EL (cell line): ENCODE results near the gene PARD3.

Source experiments
- DNase-seq: peaks from one replicate; pipeline ENCODE4 v3.0.0-alpha.2; 2016

The PARD3 gene

DNA sequence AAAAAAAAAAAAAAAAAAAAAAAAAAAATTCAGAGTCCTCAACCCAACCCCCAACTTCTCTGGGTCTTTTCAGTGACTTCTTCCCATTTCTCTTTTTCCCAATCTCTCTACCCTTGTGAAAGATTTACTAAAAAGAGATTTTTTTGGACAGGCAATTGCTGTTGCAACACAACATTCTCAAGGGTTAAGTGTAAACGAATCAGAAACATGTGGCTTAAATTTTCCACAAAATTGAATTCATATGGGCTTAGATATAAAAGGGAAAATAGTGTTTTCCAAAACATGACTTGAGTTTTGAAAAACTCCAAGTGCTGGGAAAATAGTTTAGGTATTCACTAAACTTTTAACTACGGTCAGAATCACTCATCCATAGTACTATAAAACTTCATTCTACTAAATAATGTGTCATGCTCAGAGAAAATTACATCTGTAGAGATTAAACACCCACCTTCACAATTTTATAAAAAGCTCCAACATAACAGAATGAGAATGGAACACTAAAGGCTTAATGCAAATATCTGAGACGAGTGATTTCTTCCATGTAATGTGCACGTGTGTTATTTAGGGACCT, 643.1 kb downstream of the PARD3 start:
- peak; percentile 7 for DNase-seq

DNA sequence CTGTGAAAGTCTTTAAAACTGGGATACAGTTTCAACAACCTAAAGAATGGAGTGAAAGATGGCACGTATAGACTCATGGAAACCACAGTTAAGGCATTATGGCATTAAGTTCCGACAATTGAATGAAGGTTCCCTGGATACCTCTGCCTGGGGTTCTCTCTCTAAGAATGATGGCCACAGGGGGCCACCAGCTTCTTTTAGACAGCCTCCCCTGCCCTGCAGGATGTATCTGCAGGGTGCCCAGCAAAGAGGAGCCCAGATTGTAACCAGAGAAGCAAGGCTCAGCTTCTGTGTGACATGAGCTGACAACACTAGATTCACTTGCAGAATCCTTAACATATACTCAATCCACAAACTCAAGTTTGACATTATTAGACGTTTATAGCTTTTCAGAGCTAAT, 645.4 kb downstream of the PARD3 start:
- no peak for DNase-seq

DNA sequence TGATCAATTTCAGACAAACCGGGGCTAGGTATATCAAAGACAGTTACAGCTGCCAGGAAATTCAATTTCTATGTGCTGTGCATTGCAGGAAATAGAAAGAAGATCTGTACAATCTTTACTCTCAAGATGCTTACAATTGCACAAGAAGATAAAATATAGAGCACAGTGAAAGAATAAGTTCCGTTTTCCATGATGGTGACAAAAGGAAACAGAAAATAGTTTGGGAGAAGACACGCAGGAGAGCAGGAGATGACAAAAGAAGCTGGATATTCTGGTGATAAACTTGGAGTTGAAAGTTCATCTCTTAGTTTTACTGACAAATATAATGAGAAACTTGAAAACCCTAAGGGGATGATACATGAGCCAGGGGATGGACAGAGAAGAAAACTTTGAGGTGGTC, 646.0 kb downstream of the PARD3 start:
- DNase-seq, result no peak

DNA sequence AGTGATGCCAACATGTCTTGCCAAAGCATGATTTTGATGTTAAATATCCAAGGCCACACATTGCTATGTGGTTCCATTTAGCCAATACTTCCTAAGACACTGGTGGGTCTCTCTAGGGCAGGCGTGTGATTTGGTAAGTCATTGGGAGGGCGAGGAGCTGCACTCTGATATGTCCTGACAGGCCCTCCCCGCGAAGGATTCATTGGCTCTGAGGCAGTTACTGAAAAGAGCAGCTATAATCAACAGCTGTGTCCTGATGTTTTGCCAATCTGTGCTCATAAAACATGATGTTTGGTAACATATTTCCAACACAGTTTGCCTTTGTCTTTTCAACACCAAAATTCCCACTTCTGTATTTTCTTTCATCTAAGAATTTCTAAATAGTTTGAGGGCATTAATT, 646.7 kb downstream of the PARD3 start:
- DNase-seq, result no peak

DNA sequence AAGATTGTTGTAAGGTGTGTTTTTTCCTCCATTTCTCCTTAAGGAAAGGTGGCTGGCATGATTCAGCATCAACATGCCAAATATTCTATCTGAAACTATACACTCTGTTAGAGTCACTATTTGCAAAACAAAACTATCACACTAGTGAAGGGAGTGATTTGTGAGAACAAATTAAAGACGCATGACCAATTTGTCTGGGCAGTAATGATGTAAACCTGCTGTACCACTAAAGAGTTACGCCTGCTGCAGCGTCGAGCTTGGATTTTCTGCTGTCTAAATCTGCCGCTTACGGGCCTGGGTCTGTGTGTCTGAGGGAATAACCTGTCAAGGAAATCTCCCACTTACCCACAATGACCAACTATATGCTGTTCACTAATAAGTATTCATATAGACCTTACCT, 648.3 kb downstream of the PARD3 start:
- no peak for DNase-seq

DNA sequence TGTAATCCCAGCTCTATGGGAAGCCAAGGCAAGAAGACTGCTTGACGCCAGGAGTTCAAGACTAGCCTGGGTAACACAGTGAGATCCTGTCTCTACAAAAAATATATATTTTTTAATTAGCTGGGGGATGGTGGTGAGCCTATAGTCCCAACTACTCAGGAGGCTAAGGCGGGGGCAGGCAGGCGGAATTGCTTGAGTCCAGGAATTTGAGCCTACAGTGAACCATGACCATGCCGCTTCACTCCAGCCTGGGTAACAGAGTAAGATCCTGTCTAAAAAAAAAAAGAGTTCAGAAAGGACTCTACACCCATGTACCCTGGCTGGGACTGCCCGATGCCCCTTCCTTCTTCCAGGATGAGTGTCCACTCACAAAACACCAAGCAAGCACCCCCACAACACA, 648.7 kb downstream of the PARD3 start:
- no peak for DNase-seq

DNA sequence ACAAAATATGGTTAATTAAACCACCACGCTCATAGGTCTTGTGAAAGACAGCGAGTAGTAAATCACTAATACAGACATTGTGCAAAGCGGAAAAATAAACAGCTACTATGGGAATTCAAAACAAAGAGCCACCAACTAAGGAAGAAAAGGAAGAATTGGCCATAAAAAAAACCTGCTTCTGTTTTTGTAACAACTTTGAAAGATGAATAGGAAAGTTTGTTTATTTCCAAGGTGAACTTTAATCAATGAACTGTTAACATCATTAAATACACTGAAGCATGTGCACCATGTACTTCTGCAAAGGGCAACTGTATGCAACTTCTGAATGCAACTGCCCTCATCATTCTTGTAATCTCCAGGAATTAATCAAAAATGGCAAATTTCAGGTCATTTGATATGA, 651.1 kb downstream of the PARD3 start:
- no peak for DNase-seq

DNA sequence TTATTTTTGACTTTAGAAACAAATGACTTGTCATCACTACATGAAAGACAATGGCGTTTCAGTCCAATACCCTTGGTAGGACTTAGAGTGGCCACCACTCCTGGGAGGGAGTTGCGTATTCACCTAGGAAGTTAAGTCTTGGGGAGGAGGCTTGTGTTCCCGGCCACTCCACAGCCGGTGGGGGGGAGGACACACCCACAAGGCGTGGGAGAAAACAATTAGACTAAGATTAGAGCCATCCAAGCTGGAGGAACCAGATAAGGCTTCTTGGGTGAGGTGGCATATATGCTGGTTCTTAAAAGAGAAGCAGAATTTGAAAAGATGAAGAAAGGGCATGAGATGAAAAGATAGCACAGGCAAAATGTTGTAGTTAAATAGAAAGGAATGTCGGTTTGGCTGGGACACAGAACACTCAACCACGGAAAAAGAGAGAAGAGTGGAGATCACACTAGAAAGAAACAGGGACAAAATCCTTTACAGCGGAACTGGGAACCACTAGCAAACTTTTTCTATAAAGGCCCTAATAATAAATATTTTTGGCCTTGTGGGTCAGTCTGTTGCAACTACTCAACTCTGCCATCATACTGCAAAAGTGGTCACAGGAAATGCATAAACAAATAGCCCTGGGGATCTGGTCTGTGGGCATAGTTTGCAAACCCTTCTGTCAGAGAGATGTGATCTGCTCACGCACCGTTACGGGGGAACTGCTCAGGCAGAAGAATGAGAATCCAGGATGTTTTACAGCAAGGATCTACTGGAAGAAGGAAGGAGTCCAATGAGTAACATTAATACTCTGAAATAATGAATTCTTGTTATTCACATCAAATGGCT, 651.8 kb downstream of the PARD3 start:
- peak; percentile 11 for DNase-seq

DNA sequence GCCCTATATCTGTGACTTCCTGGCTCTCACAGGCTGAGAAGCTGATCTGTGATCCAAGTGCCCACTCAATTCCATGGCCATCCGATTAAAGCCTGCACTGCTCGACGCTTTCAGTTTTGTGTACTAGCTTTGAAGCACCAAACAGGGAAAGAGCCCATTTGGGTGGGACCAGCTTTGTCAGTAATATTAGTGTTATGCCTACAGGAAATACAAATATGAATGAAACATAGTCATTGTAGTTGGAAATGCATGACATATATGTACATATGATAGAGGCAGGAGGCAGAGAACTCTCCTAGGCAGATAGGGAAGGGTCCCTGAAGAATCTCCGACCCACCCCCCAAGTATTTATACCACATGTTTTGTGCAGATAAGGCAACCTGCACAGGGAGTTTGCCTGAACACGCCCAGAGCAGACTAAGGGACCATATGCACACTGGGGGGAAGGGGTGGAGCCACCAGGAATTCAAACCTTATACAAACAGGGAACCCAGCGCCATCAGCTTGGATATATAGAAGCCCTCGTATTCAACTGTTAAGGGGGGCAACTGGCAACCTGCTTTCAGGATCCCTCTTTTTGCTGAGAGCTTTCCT, 653.2 kb downstream of the PARD3 start:
- no peak for DNase-seq

DNA sequence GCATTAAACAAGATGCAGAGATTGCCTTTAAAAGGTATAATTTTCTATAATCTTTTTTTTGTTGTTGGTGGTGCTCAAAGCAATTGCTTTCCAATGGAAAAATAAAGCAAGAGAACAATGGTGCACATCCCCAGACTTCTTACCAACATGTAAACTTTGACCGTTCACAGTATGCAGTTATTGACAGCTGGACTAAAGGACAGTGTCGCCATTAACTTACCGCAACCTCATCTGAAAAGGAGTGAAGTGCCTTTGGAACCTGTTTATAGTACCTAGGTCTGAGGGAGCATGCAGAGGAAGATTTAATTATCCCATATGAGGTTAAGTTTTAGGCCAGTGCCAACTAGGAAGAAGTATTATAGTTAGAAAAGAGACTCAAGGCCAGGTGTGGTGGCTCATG, 654.5 kb downstream of the PARD3 start:
- no peak for DNase-seq

DNA sequence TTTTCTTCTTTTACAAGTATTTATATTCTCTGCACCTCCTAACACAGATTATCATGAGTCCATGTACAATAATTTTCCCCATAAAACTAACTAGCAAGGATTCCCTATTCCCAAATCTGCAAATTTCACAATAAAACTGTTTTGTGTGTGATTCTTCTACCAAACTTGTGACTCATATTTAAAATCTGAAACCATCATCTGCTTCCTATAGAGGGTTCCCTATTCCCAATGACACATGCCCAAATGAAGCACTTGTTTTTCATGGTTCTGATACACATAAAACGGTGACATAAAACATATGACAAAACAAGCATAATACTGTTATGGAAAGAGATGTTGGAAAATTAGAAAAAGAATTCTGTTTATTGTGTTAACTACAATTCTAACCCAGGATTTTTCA, 657.6 kb downstream of the PARD3 start:
- DNase-seq, result peak; percentile 46

DNA sequence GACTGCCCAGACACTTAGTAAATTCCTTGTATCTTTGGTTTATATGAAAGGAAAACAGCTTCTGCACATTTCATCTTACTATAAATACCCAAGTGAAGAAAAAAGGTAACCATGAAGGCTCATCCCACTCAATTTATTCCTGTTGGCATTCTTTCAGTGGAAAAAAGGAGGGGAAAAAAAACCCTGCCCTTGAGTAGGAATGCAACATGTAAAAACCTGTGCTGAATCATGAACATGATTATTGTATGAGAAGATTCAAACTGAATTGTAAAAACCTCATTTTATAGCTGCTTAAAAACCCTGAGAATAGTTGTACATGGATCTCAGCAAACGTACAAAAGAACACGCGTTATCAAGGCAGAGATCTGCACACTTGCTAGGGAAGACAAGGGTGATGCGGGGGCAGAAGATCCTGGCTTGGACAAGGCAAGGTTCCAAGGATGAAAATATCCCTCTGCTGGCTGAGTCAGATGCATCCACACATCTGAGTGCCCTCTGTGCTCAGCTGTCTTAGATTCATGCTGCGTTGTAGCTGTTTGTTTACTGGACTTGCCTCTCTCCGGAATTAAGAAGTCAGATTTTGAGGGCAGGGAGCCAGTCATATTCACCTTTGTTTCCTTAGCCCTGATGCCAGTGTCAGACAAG, 658.2 kb downstream of the PARD3 start:
- peak; percentile 80 for DNase-seq

DNA sequence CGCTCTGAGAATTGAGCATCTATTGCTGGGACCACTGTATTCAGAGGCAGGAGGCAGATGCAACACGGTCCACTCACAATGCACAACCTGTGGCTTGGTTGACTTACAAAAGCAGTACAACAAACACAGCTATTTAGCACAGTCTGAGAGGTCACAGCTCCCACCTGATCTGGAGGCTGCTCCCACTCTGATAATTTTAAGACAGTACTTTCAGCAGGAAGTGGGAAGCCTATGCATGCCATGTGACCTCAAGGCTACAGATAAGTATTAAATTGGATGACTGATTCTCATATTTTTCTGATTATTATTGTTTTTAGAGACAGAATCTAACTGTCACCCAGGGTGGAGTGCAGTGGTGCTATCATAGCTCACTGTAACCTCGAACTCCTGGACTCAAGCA, 659.3 kb downstream of the PARD3 start:
- DNase-seq, result peak; percentile 27

DNA sequence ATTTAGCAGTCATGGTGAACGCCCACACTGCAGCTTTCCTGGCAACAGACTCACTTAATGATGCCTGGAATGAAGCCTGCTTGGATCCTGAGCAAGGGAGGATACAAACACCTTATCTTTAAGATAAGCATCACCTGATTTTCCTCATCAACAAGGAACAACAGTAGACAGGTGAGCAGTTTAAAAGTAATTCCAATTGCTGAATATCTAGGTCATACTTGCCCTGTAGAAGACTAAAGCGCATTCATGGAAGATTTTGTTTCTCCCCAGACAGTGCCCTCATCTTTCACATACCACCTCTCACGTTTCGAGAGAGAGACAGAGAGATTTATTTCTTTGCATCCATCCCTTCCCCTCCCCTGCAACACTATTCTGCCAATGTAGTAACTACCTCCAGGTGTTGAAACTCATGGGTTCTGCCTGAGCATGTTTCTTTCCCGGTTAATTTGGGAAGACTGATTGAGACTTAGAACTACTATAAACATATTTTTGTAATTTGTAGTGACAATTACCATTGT, 660.7 kb downstream of the PARD3 start:
- no peak for DNase-seq

DNA sequence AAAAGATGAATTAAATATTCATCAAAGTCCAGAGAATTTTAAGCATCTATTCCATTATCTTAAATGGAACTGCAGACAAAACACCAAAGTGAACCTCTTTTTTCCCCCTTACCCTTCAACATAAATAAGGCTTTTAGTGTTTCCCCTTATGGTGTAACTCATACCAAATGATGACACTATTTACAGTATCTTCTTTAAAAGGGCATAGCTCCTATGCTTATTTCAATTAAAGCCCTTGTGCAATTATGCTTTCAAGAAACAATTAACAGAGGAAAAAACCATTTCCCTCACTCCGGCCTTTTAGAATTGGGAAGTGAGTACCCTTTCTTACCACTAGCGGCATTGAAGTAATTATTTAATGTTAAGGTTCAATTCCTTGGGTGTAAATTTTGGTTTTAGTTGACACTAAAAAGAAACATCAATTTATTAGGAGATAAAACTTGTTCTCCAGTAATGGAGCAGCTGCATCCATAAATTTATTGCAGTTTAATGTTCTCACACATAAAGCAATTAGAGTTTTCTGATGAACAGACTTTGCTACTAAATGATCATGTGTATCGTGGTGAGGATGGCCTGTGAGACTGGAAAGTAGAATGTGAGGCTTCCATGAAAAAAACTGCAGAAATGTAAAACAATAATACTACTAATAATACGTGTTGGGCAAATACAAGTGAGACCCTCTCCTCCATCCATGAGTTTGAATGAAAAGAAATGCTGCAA, 661.3 kb downstream of the PARD3 start:
- DNase-seq, result no peak

DNA sequence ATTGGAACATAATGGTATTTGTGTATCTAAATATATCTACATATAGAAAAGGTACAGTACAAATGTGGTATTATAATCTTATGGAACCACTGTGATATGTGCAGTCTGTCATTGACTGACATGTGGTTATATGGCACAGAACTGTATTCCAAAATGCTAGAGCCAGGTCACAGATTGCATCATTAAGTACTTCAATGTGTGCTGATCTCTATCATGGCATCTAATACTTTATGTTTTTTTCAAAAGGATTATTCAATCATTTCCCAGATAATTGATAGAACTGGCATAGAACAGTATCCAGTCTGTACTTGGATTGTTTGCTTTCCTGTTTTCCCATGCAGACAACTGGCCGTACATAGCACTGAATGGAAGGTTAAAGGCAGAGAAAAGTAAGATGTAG, 662.7 kb downstream of the PARD3 start:
- no peak for DNase-seq

DNA sequence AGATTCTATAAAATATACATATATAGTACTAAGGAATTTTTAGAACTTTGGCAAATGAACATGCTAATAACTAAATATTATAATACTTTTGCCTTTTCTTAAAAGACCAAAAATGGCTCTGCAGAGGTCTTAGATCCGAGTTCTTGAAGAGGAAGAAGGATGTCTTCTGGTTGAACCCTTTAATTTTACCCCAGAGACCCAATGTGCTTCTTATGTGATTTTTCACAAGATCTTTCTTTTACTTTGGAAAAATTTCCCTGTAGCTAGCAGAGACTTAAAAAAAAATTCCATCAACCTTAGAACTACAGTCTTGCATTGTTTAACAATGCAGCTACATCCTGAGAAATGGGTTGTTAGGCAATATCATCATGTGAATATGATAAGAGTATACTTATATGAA, 663.2 kb downstream of the PARD3 start:
- no peak for DNase-seq

DNA sequence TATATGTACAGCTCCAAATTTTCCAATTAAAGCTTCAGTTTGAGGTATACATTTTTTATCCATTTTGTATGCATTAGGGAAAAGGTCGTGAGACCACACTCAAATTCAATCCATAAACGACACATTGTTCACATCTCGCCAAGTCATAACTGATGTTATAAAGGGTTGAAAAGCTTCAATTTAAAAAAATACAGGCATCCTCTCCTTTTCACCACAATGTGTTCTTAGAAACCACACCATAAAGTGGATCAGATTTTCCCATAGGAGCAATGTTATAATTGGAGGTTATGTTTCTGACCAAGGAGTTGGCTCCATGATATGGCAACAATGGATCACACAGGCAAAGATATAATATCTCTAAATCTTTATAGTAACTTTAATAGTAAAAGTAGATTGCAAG, 663.6 kb downstream of the PARD3 start:
- DNase-seq, result no peak

DNA sequence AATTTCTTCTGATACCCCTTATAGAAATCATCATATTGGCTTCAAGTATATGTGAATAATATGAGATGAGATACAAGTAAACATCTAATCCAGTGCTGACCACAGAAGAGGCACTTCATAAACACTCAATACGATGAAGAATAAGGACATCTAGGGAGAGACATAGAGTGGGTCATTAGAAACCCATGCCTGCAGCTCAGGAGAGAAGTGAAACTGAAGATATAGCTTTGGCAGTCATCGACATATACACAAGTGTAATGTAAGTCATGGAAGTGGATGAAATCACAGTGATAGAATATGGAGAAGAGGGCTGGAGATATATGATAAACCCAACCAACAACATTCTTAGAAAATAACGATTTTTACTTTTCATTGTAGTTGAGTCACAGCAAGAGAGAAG, 665.0 kb downstream of the PARD3 start:
- no peak for DNase-seq

DNA sequence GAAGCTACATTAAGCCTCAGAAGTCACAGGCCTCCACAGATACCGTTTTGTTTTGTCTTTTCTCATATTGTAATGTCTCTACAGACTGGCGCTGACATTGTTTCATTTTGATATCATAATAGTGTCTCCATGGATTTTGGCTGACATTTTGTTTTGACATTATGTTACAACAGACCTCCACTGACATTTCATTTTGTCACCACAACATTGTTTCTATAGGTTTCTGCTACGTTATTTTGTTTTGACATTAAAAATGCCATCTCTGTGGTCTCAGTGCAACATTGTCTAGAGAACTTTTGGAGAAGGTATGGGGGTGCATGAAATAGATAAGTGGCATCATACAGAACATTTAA, 666.8 kb downstream of the PARD3 start:
- no peak for DNase-seq

DNA sequence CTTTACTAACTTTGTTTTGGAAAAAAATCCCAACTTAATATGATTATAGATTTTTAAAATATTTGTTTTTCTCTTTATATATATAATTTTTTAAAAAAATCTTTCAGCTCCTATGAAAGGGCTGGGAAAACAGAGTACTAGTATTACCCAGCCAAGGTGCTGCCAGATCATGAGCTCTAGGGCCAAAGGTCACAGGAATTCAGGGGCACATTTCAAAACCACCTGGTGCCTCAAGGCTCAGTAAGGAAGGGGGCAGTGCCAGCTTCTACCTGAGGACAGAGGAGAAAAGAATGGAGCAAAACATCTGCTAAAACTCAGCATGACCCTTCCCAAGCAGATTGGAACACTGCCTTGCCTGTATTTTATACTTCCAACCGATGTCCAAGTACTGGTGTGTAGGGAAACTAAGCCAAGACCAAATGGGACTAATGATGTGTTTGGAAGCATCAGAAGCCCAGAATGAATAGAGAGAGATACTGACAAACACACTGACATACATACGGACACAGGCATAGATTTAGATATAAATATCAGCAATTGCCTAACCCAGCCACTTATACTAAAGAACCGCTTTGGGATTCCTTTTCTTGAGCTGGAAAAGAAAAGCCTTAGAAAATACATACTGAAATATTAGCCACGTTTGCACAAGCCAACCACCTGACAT, 667.3 kb downstream of the PARD3 start:
- DNase-seq, result no peak

DNA sequence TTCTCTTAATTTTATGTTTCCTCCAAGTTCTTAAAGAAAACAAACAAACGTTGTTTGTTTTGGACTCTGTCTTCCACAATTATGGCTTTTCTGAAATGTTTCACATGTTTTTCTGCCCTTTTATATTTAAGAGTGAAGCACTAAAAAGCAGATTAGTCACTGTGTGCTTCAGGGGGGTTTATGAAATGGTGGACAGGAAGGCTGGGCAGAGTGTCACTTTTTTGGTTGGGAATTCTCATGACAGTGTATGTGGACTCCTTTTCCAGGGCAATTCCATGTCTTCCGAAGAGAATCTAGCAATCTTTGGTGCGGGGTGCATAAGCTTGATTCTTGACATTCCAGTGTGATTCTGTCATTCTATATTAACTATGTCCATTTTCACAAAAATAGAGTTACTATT, 669.4 kb downstream of the PARD3 start:
- peak; percentile 85 for DNase-seq

DNA sequence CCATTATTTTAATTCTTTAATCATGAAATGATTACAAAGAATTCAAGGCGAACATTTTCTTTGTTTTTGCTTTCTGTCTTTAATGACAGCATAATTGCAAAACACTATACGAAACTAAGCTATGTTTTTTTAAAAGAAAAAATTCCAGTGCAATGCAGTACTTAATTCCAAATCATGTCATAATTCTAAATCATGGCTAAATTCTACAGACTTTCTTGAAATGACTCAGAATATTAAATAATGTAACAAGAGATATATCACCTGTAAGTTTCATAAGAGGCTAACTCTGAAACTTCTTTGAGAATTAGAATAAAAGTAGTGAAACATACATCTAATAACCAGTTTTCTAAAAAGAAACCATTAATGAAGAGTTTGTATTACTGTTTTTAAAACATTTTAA, 671.6 kb downstream of the PARD3 start:
- no peak for DNase-seq
